T-helper 1 cell (primary cell): ENCODE measurements around the gene USP40.

Experiments
- DNase-seq, 5 donors: peaks; one replicate each; pipeline ENCODE4 v3.0.0-alpha.2; 2012 to 2020

Gene USP40

GRCh38 chr2:233551491-233551890, 15.1 kb downstream of the USP40 start:
- no peak for DNase-seq

GRCh38 chr2:233546774-233547173, 19.8 kb downstream of the USP40 start:
- DNase-seq: no peak

DNA sequence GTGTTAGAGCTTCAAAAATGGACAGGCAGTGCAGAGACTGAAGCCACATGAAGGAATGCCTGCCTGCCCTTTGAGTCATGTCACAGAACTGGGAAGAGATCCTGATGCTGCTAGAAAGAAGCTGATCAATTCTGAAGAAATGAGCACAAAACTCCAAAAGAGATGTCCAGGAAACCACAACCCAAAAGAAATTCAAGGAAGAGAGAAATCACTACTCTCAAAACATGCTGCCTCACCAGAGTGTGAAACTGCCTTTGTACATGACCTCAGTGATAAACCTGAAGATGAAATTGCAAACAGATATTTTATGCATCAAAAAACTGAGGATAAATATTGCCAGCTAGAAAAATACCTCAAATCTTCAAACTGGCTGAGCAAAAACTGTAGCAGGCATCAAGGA, 20.5 kb downstream of the USP40 start:
- DNase-seq: no peak

GRCh38 chr2:233544200-233544610, 22.4 kb downstream of the USP40 start:
- DNase-seq: no peak

GRCh38 chr2:233542507-233542906, 24.1 kb downstream of the USP40 start:
- no peak for DNase-seq

DNA sequence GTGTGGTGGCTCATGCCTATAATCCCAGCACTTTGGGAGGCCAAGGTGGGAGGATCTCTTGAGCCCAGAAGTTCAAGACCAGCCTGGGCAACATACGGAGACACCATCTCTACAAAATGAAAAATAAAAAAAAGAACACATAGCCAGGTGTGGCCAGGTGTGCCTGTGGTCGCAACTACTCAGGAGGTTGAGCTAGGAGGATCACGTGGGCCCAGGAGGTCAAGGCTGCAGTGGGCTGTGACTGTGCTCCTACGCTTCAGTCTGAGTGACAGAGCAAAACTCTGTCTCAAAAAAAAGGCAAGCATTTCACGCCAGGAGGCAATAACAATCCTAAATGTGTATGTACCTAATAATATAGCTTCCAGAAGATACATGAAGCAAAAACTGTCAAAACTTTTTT, 27.8 kb downstream of the USP40 start:
- DNase-seq: no peak

GRCh38 chr2:233535271-233535670, 31.3 kb downstream of the USP40 start:
- no peak for DNase-seq

DNA sequence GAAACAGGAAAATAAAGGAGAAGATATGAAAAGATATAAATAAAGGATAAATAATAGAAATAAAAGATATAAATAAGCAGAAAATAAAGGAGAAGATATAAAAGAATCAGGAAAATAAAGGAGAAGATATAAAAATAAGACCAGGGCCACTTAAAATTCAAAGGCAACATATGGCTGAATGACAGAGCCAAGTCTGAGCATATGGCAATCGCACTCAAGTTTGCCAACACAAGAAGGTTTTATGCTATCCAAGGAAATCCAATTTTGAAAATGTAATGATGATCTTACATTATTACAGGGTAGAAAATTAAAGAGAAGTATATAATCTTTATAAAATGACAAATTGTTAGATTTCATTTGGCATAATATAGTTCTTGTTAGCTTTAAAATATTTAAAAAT, 33.6 kb downstream of the USP40 start:
- DNase-seq: no peak

DNA sequence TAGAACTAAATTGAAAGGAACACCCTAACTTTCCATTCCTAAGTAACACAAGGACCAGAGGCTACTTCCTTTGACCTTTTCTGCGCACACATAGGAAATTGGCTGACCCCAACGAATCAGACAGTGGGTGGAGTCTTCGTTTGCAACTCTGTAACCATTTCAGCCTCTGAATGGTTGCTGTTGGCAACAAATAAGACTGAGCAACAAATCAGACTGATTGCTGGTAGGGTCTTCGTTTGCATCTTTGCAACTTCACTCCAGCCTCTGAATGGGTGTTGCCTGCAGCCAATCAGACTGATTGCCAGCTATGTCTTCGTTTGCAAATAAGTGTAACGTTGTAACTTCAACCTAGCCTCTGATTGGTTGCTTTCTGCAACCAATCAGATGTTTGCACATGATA, 34.6 kb downstream of the USP40 start:
- no peak for DNase-seq

- DNase-seq: no peak
Observed at GRCh38 chr2:233530381-233530780, 36.2 kb downstream of the USP40 start.

- no peak for DNase-seq
Observed at GRCh38 chr2:233528182-233528581, 38.4 kb downstream of the USP40 start.

DNA sequence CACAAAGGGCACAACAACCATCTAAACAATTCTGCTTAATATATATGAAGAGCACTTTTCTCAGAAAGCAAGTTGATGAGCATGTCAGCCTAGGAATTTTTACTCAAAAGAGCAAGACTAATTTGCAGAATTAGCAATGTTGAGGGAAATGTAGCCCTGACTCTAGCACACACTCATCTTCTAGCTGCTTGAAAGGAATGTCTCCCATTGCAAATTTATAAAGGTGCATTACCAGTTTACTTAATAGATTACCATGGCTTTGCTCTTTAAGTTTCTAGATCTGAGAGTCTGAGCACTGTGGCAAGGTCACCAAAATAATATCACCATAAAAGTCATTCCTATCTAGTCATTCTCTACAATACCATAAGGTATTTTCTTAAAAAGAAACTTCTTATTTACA, 40.8 kb downstream of the USP40 start:
- no peak for DNase-seq

DNA sequence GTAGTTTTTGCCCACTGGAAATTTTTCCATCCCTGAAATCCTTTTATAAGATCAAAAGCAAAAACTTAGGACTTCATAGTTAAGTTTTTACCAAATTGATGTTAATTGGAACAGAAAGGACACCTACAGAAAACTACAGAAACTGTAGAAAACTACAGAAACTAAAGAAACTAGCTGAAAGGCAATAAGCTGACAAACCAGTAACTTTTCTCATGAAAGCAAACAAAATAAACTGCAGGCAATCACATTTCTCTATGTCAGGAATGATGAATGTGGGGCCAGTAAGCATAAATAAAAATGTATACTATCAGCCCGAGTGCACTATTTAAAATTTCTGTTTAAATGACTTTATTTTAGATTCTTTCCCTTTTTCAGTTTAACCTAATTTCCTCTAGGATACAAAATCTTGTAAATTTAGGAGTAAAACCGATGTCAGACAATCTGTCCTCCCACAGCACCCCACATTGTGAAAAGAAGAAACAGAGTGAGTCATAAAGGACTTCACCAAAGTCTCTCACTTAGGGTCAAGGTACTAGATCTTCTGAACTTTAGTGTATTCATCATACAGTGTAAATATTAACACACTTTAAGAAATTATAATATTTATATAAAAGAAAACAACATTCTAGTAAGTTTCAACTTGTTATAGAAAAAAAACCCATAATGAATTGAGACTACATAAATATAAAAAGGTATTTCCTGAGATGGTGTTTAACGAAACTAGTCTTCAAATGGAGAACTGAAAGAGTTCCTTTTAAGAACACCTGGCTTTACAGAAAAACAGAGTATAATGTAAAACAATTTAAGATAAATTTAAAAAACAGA, 46.6 kb downstream of the USP40 start:
- no peak for DNase-seq

DNA sequence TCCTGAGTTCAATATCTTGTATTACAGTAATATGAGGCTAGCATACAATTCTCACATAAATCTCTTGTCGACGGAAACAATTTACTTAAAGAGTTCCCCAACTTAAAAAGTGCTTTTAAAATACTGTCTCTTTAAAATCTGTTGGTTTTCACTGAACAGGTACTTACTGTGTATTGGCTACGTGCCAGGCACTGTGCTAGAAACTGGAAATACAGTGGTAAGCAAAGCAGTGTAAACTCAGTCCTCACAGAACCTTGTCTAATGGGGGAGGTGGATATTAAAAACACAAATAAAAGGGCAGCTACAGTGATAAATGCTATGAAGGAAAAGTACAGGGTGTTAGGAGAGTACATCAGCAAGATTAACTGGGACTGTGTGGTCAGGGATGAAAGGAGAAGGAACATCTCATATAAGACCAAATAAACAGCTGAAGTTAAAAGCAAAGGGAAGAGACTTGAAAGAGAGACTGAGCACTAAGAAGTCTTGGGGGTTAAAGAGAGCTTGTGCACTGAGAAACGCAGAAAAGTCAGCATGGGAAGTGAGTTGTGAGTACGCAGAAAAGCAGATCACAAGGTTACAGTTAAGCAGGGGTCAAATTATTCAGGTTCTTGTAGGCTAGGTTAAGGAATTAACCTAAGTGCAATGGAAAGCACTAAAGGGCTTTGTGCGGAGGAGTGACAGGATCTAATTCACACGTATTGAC, 52.5 kb downstream of the USP40 start:
- no peak for DNase-seq

- no peak for DNase-seq
Observed at GRCh38 chr2:233503947-233504637, 62.5 kb downstream of the USP40 start.

- no peak for DNase-seq
Observed at GRCh38 chr2:233503481-233503880, 63.1 kb downstream of the USP40 start.

GRCh38 chr2:233501198-233502076, 65.1 kb downstream of the USP40 start:
- peak in 1 of 5 donors; percentile 40 for DNase-seq

DNA sequence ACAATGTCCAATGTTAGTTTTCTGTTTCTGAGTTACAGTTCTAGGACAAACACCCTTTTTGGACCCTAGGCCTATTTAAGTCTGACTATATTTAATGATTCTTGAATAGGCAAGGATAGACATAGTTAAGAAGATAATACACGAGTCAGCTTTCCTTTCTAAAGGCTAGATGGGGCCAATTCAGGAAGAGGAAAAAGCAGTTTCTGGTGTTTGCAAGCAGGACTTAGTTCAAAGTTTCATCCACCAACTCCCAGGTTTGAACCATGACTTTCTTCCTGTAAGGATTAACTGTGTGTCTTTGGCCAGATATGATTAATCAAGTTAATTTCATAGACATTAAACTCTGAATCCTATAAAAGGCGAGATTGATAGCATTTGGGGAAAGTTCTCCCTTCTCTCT, 66.7 kb downstream of the USP40 start:
- no peak for DNase-seq

DNA sequence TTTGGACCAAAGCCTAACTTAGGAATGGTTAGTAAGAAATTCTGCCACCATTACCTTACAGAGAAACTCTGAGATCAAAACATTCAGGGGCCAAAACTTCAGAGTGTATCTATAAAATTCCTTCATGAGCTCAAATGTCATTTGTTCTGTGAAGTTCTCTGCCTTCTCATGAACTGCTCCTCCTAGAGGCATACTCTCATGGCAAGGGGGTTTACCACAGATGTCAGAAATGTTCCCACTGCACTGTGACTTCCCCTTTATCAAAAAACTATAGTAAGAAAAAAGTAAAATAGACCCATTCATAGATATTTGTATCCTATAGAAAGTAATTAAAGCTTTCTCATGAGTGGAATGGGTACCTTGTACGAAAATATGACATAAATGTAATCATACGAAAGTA, 68.5 kb downstream of the USP40 start:
- no peak for DNase-seq

DNA sequence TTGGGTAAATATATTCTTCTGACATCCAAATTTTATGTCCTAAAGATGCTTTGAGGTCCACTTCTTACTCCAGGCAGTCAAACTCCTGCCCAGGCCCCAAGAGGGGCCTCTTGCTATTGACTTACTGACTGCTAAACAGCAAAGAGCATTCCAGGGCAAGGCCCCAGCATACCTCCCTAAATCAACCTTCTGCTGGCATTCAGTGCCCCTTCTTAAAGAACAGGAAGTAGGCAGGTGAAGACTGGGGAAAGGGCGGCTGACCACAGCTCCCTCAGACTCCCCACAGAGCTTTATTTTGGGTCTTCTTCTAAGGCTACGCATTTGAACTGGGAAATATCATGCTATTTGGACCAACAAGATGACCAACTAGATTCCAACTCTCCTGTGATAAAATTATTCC, 68.9 kb downstream of the USP40 start:
- DNase-seq: no peak

DNA sequence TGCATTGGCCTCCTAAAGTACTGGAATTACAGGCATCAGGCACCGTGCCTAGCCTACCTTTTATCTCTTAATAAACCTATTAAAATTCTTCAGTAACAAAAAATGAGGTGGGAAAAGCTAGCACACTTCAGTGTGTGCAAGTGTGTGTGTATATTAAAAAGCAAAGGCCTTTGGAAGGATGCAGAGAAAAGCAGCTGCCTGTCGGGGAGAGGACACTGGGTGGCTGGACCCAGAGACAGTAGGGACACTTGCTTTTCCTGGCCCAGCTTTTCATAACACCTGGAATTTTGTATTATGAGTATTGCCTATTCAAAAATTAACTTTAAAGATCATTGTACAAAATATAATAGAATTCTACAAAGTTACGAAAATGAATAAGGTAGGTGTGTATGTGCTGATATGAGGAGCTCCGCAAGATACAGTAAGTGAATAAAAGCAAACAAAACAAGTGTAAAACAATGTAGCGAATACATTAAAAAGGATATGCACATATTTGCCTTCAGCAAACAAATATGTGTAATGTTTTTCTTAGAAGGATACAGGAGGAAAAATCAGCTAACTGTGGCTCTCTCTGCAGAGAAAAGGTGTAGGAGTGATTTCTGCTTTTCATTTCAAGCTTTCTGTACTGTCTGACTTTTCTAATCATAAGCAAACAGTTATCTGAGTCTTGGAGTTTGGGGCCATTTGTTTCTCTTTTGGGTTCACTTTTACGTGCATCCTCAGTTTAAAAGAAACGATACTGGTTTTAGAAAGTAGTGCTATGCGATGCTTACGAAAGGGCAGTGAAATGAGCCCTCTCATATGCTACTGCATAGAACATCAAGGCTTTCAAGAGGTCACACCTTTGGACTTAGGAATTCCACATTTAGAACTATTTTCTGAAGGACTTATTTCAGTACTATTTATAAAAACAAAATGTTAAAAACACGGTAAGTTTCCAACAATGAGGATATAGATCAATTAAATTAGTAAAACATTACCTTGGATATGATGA, 70.8 kb downstream of the USP40 start:
- DNase-seq: no peak
